NB4 (cell line): ENCODE measurements around the gene CCDC149.

Source experiments
- CTCF ChIP-seq: IDR thresholded peaks from one replicate; pipeline ENCODE4 v1.5.1; 2012; ENCODE audit warnings: low read depth, low read length
- MAX ChIP-seq: IDR thresholded peaks from 2 replicates; pipeline ENCODE4 v1.6.1; 2011; ENCODE audit warnings: low read depth, low read length
- MYC ChIP-seq: IDR thresholded peaks from 2 replicates; pipeline ENCODE4 v1.6.1; 2011; ENCODE audit warnings: low read depth, low read length
- POLR2A ChIP-seq: IDR thresholded peaks from 2 replicates; pipeline ENCODE4 v1.6.1; 2011; ENCODE audit warnings: mild to moderate bottlenecking; ENCODE audit not compliant: insufficient read length; ENCODE audit errors: extremely low read depth

- TF ChIP-seq CTCF = no peak
- no peak for TF ChIP-seq POLR2A
- TF ChIP-seq MAX = no peak
- TF ChIP-seq MYC = no peak
Observed at GRCh38 chr4:24897639-24898038, 15.2 kb downstream of the CCDC149 start.
